Hypothalamus (tissue), 51 donors: ENCODE data around the gene MTA1.

Source experiments
- DNase-seq, 51 donors: peaks; one replicate each; lab custom pipeline; 2025; lab: John Stamatoyannopoulos, UW

The MTA1 gene

DNA sequence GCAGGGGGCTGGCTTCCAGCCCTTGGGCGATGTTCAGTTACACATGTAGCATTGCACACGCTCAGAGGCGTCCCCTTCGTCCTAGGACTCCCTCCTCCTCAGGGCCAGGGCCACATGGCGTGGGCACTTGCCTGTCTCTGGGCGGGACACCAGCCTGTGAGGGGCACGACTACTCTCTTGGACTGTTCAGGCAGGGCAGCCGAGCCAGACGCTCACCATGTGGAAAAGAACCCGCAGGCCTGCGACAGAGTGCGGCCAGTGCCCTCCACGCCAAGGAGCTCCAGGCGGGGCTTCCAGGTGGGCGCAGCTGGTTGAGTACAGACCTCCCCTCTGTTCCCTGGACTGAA is 20.9 kb downstream of the MTA1 start:
- no peak for DNase-seq

- no peak for DNase-seq
These were observed 21.4 kb downstream of the MTA1 start for GRCh38 chr14:105440992-105441391.

DNA sequence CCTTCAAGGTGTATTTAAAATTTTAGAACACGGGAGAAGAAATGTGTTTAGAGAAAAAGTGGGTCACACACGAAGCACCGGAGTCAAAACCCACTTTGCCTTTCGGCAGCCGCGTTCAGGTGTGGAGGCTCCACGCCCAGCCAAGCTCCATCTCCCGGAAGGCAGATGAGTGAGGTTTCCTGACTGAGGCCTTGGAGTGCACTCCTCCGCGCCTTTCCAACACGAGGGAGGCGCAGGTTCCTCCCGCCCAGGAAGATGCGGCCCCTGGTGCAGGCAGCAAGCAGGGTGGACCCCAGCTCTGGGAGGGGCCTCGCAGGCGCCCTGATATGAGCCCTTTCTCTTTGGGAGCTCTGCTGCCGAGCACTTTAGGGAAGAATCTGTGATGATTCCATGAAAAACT is 22.5 kb downstream of the MTA1 start:
- DNase-seq: no peak

GRCh38 chr14:105442834-105443233 is 23.2 kb downstream of the MTA1 start:
- DNase-seq: no peak

DNA sequence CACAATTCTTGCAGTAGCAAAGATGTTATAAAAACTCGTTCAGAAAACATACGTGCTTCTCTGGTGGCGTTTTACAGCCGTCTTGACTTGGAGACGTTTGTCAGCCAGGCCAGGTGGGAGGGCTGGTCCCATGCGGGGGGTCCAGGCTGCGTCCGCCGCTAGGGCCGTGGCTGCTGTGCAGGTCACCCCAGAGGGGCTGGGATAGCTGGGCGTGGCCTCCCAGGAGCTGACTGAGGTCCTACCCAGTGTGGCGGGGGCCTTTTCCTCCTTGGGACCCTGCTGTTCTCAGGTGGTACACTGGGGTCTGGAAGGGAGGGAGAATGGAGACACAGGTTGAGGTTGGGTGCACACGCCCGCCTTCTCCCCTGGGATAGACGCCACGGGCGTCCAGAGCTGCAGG is 25.2 kb downstream of the MTA1 start:
- no peak for DNase-seq

DNA sequence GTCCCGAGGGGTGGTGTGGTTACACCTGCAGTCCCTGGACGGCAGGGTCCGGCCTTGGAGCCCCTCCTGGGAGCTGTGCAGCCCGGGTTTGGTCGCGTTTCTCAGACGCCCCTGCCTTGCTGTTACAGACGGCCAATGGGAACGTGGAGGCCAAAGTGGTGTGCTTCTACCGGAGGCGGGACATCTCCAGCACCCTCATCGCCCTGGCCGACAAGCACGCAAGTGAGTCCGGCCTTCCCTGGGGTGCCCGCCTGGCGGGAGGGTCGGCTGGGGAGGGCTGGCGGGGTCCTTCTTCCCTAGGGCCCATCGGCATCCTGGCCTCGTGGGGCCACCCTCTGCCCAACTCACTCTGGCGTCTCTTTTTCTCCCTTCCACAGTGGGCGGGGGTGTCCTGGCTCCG is 25.7 kb downstream of the MTA1 start:
- DNase-seq: no peak

GRCh38 chr14:105445901-105446845 is 26.5 kb downstream of the MTA1 start:
- DNase-seq: no peak

- no peak for DNase-seq
These were observed 27.3 kb downstream of the MTA1 start for GRCh38 chr14:105446971-105447370.

- DNase-seq: no peak
These were observed 28.3 kb downstream of the MTA1 start for GRCh38 chr14:105447651-105448640.

- peak in 46 of 51 donors; percentile 16 to 83 (median 56) for DNase-seq
These were observed 29.1 kb downstream of the MTA1 start for GRCh38 chr14:105448706-105449111.

- no peak for DNase-seq
These were observed 29.9 kb downstream of the MTA1 start for GRCh38 chr14:105449276-105450122.

- no peak for DNase-seq
These were observed 30.5 kb downstream of the MTA1 start for GRCh38 chr14:105450123-105450505.

GRCh38 chr14:105450864-105451720 is 31.5 kb downstream of the MTA1 start:
- DNase-seq: no peak

GRCh38 chr14:105452963-105453362 is 33.3 kb downstream of the MTA1 start:
- no peak for DNase-seq

DNA sequence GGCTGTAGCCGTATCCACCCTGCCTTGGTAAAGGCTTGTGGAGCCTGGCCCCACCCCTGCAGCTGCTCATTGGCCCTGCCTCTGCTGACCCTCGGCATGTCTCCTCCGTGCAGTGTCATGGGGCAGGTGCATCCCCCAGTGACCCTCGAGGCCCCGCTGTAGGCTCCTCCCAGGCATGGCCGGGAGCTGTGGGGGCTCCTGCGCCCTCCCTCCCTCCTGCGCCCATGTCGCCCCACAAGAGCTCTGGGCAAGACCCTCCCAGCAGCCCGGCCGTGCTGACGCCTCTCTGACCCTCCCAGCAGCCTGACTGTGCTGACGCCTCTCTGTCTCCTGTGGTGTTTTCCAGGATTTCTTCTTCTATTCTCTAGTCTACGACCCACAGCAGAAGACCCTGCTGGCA is 34.2 kb downstream of the MTA1 start:
- no peak for DNase-seq

DNA sequence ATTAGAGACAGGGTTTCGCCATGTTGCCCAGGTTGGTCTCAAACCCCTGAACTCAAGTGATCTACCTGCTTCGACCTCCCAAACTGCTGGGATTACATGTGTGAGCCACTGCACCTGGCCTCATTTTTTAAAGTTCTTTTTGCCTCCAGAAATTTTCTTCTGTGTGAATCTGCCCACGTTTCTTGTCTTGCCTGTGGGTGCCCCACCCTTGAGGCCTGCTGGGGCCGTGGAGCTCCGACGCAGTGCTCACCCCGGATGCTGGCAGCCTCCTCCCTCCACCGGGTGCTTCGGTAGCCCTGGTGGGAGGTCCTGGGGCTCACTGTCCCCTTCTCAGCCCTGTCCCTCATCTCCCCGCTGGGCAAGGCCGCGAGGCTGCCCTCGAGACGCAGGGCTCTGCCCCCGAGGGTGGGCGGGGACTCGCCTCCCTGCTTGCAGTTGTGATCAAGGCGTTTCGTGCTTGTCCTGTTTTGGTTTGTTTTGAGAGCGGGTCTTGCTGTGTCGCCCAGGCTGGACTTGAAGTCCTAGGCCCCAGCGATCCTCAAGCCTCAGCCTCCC is 35.5 kb downstream of the MTA1 start:
- DNase-seq: no peak

DNA sequence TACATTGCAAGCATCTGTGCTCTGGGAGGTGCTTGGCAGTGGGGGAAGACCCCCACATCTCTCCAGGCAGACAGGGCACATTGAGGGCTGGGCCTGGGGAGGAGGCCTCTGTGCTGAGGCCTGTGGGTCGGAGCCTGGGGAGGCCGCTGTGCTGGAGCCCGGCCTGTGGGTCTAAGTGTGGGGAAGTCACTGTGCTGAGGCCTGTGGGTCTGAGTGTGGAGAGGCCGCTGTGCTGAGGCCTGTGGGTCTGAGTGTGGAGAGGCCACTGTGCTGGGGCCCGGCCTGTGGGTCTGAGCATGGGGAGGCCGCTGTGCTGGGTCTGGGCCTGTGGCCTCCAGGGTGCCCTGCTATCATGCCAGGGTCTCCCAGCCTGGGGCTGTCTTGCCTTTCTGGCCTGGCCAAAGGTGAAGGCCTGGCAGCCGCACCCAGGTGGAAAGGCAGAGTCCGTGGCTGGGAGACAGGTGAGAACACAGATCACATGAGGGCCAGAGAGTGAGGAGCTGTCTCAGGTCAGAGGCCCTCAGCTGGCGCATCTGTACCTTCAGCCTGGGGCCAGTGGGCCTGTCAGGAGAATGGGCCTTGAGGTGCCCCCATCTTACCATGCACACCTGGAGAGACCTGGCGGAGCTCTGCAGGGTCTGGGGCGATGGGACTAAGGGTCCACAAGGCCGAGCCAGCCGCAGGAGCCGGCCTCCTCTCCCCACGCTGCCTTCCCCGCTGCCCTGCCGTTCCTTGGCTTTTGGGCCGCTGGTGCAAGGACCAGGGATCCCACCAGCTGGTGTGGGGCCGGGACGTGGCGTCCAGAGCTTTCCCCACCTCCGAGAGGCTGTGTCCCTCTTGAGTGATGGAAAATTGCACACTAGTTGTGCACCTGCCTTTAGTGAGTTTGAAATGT is 36.4 kb downstream of the MTA1 start:
- DNase-seq: no peak
